HepG2 (cell line): ENCODE data around the gene ZNF195. TPM values are rescaled to one million over a fixed set of nuclear protein-coding genes. Genes with fewer than 3 reads are reported as not detected.
A peak's percentile ranks its signal among the peaks of the same experiment; 100 is the strongest.
"Not testable (repeated sequence)": the region's sequence is repeated elsewhere in the genome, so short reads cannot be mapped to it uniquely, and the experiment has no call there.

Experiments used
- ATAC-seq: fragments of 200-7000 bp; cut with Tn5 transposase; 3 replicates; pipeline ENCODE4 v1.9.1; 2020; ENCODE audit warnings: mild to moderate bottlenecking, moderate library complexity
- BruUV-seq: library from RNA; stranded (reverse); fragments of 400-500 nt; replicated peaks from 2 replicates; lab custom pipeline; 2021; lab: Mats Ljungman, UMichigan
- CTCF ChIA-PET: fragments of 300-600 bp; formaldehyde crosslinking; extraction: SDS; loops from one replicate; lab custom pipeline; 2021; ENCODE audit warnings: low total read pairs, inconsistent platforms, low intra/inter-chr PET ratio; lab: Yijun Ruan, JAX
- POLR2A ChIA-PET: fragments of 350-600 bp; sonication (Branson Sonifier 250); formaldehyde crosslinking; loops from one replicate; lab custom pipeline; 2020; ENCODE audit warnings: antibody characterized with exemption, inconsistent platforms; lab: Yijun Ruan, JAX
- DNase-seq: peaks from one replicate; pipeline ENCODE4 v3.0.0-alpha.2; 2015; ENCODE audit warnings: low spot score
- FAIRE-seq: peaks from 3 replicates; lab custom pipeline; 2011; peaks lifted over from hg19 to GRCh38; lab: Jason Lieb, UNC
- H2AFZ ChIP-seq: one replicate; pipeline ENCODE4 v1.6.1; 2011; ENCODE audit warnings: low read length, inconsistent platforms
- H3K27ac ChIP-seq: fragments of 300-600 bp; 3 replicates; pipeline ENCODE4 v1.8.0; 2011; ENCODE audit warnings: mixed run types, mild to moderate bottlenecking, mixed read lengths, low read length, inconsistent platforms; ENCODE audit not compliant: insufficient read depth; ENCODE audit errors: extremely low read length
- H3K27me3 ChIP-seq, 2 experiments: fragments of 200-600 bp in 1 of 2; 2 replicates in 1 of 2; 3 replicates in 1 of 2; pipeline versions ENCODE4 v1.6.0 to v1.8.0; 2011; ENCODE audit warnings: low read length in 2 of 2, mild to moderate bottlenecking in 2 of 2, moderate library complexity in 2 of 2, inconsistent platforms in 1 of 2; ENCODE audit not compliant: insufficient read depth in 2 of 2, control insufficient read depth in 1 of 2
- H3K36me3 ChIP-seq, 2 experiments: fragments of 200-600 bp in 1 of 2; replicated peaks in 1 of 2; 2 replicates in 1 of 2; 3 replicates in 1 of 2; pipeline versions ENCODE4 v1.5.1 to v1.8.0; 2011; ENCODE audit warnings: low read length in 2 of 2, inconsistent platforms in 1 of 2; ENCODE audit not compliant: insufficient read depth in 2 of 2, control insufficient read depth in 1 of 2
- H3K4me1 ChIP-seq: 2 replicates; pipeline ENCODE4 v1.5.1; 2012; ENCODE audit warnings: low read length, inconsistent platforms; ENCODE audit not compliant: insufficient read depth
- H3K4me2 ChIP-seq: 2 replicates; pipeline ENCODE4 v1.6.0; 2011; ENCODE audit warnings: low read depth, low read length, inconsistent platforms
- H3K4me3 ChIP-seq, 3 experiments: fragments of 200-600 bp in 1 of 3; sonication (generic), shearing (Covaris generic) in 1 of 3; replicated peaks in 1 of 3; 2 replicates each; pipeline ENCODE4 v1.5.1; 2011 to 2016; ENCODE audit warnings: low read length in 3 of 3, inconsistent platforms in 2 of 3, low read depth in 2 of 3, mild to moderate bottlenecking in 2 of 3, control low read depth in 1 of 3, mixed read lengths in 1 of 3; ENCODE audit not compliant: insufficient read depth in 1 of 3
- H3K79me2 ChIP-seq: one replicate; pipeline ENCODE4 v1.6.1; 2011; ENCODE audit warnings: low read length, inconsistent platforms; ENCODE audit not compliant: insufficient read depth
- H3K9ac ChIP-seq: 2 replicates; pipeline ENCODE4 v1.6.0; 2011; ENCODE audit warnings: mild to moderate bottlenecking, low read depth, low read length, inconsistent platforms; ENCODE audit not compliant: insufficient read depth
- H3K9me3 ChIP-seq: 2 replicates; pipeline ENCODE4 v1.5.1; 2012; ENCODE audit warnings: mild to moderate bottlenecking, low read length
- H4K20me1 ChIP-seq: 2 replicates; pipeline ENCODE4 v1.6.0; 2011; ENCODE audit warnings: inconsistent platforms, mild to moderate bottlenecking, low read length, moderate library complexity; ENCODE audit not compliant: insufficient read depth
- HDAC1 ChIP-seq: sonication (generic); formaldehyde crosslinking; IDR thresholded peaks from 2 replicates; pipeline ENCODE4 v1.5.1; 2020; ENCODE audit warnings: mild to moderate bottlenecking, missing genetic modification reagents
- PHF8 ChIP-seq: sonication (generic); formaldehyde crosslinking; IDR thresholded peaks from 2 replicates; pipeline ENCODE4 v1.5.0; 2020; ENCODE audit warnings: missing genetic modification reagents
- PITX1 ChIP-seq: sonication (generic); formaldehyde crosslinking; IDR thresholded peaks from 2 replicates; pipeline ENCODE4 v1.5.1; 2020; ENCODE audit warnings: mild to moderate bottlenecking, missing genetic modification reagents
- RBFOX2 ChIP-seq: fragments of 200-400 bp; formaldehyde crosslinking; IDR thresholded peaks from 2 replicates; pipeline ENCODE4 v1.6.1; 2017; ENCODE audit warnings: low read depth, mild to moderate bottlenecking, low read length
- RFXAP ChIP-seq: sonication (generic); formaldehyde crosslinking; IDR thresholded peaks from 2 replicates; pipeline ENCODE4 v1.4.0; 2020; ENCODE audit warnings: missing genetic modification reagents, borderline replicate concordance
- YEATS4 ChIP-seq: sonication (generic); formaldehyde crosslinking; IDR thresholded peaks from 2 replicates; pipeline ENCODE4 v1.4.0; 2020; ENCODE audit warnings: missing genetic modification reagents, borderline replicate concordance
- ZFY ChIP-seq: sonication (generic); formaldehyde crosslinking; IDR thresholded peaks from 2 replicates; pipeline ENCODE4 v1.4.0; 2020; ENCODE audit warnings: missing genetic modification reagents
- ZNF350 ChIP-seq: sonication (generic); formaldehyde crosslinking; IDR thresholded peaks from 2 replicates; pipeline ENCODE4 v1.4.0; 2020; ENCODE audit warnings: mild to moderate bottlenecking, low read depth, missing genetic modification reagents, borderline replicate concordance
- ZNF501 ChIP-seq: sonication (generic); formaldehyde crosslinking; IDR thresholded peaks from 2 replicates; pipeline ENCODE4 v1.5.1; 2020; ENCODE audit warnings: mild to moderate bottlenecking, moderate library complexity, missing genetic modification reagents
- ZNF687 ChIP-seq: sonication (generic); formaldehyde crosslinking; IDR thresholded peaks from 2 replicates; pipeline ENCODE4 v1.5.1; 2020; ENCODE audit warnings: mild to moderate bottlenecking, missing genetic modification reagents, moderate library complexity
- WGBS: methylation state at CpG from one replicate; pipeline ENCODE4 v1.1.6; 2017; ENCODE audit warnings: low lambda C conversion rate; 5-methylcytosine and 5-hydroxymethylcytosine counted together
- in situ Hi-C: cut with HindIII; loops from 2 replicates; pipeline ENCODE4 v1.10.0; 2017; ENCODE audit warnings: low pct_unique_long_range_greater_than_20kb; ENCODE audit not compliant: extremely low pct_ligation_motif_present
- intact Hi-C: fragments of 100-400 bp; cut with micrococcal nuclease; formaldehyde crosslinking; loops from one replicate; pipeline ENCODE4 v1.10.0; 2022; ENCODE audit not compliant: unreplicated experiment
- polyA plus RNA-seq, 8 experiments: library from polyadenylated mRNA; depleted of rRNA in 3 of 8; stranded (reverse) in 7 of 8; unstranded in 1 of 8; fragments of >200 nt; fragmentation: Illumina TruSeq in 4 of 8; extraction: Trizol in 4 of 8; gene quantifications; 2 replicates each; pipeline versions ENCODE4 v1.2.1 to v1.2.3, GENCODE V29; 2011 to 2016; ENCODE audit warnings: low read depth in 4 of 8, missing spikeins in 1 of 8, mixed read lengths in 1 of 8; ENCODE audit not compliant: insufficient read depth in 1 of 8
- total RNA-seq, 5 experiments: library from RNA; depleted of rRNA; stranded (reverse); fragments of >200 nt; fragmentation: Illumina TruSeq; extraction: Trizol; gene quantifications; 2 replicates each; pipeline ENCODE4 v1.2.3, GENCODE V29; 2016; ENCODE audit warnings: low read depth in 1 of 5
- TF ChIP-seq, protein P1 (sequence below): sonication (generic); formaldehyde crosslinking; IDR thresholded peaks from 2 replicates; pipeline ENCODE4 v1.4.0; 2020; ENCODE audit warnings: missing genetic modification reagents, mild to moderate bottlenecking, borderline replicate concordance
- TF ChIP-seq, protein P2 (sequence below): IDR thresholded peaks from 2 replicates; pipeline ENCODE4 v1.6.1; 2012; ENCODE audit warnings: inconsistent platforms
- TF ChIP-seq, protein P3 (sequence below), 2 experiments: sonication (generic) in 1 of 2; formaldehyde crosslinking in 1 of 2; IDR thresholded peaks; 2 replicates each; pipeline versions ENCODE4 v1.5.1 to v1.6.1; 2011 to 2020; ENCODE audit warnings: borderline replicate concordance in 1 of 2, low read depth in 1 of 2, low read length in 1 of 2, mild to moderate bottlenecking in 1 of 2, missing genetic modification reagents in 1 of 2, moderate library complexity in 1 of 2

Gene ZNF195
- total and polyA plus RNA-seq, 2 of the 13 experiments (the other 11 are each of a cell fraction or from before 2014, with no cell fraction given): 17.3 to 31.4 TPM

DNA sequence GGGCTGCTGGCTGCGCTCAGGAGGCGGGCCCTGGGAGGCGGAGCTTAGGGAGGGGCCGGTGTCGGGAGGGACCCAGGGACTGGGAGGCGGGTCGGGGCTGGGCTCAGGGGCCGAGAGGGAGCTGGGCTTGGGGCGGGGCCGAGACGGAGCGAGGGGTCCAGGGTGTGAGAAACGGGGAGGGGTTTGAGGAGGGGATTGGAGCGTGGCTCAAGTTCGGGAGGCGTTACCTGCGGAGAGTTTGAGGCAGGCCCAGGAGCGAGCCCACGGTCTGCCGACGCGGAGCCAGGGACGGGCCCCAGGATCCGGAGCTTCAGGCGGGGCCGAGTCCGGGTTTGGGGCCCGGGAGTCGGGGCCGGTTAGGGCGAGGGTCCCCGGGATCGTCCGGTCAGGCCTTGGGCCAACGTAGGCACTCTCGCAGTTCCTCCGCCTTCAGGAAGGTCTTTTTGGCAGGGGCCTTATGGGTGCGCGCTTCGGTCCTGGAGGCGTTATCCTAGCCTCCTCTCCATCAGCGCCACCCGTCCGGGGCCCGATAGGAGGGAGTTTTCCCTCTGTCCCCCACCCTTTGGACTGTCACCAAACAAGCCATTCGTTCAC is 44.3 kb upstream of the ZNF195 start:
- BruUV-seq, DNase-seq, H2AFZ ChIP-seq, H3K27me3 ChIP-seq, H3K27ac ChIP-seq, H3K4me1 ChIP-seq, H3K79me2 ChIP-seq, H3K36me3 ChIP-seq, FAIRE-seq, in situ Hi-C loops, H3K9me3 ChIP-seq, intact Hi-C loops, ATAC-seq, H4K20me1 ChIP-seq, CTCF ChIA-PET: not testable (repeated sequence)
- peak overlapping the region; percentile 47 to 72 (median 68); a peak in 5 of 6 replicates for H3K4me3 ChIP-seq
- POLR2A ChIA-PET: interaction anchor here (1.3 kb wide), 1 partner anchor 45 kb away, joined by 10 read pairs; the partner anchor contains the start of gene ZNF195
- peak overlapping the region; percentile 46; the same call in 1 of the 2 replicates for H3K9ac ChIP-seq
- H3K4me2 ChIP-seq: peak overlapping the region; percentile 80
- 0% methylated on average over 4 of the region's 46 CpGs for WGBS
- TF ChIP-seq RBFOX2: 0 out of 2 replicates have a peak, but pooled peaks have one; percentile 30
- TF ChIP-seq, protein P1, sequence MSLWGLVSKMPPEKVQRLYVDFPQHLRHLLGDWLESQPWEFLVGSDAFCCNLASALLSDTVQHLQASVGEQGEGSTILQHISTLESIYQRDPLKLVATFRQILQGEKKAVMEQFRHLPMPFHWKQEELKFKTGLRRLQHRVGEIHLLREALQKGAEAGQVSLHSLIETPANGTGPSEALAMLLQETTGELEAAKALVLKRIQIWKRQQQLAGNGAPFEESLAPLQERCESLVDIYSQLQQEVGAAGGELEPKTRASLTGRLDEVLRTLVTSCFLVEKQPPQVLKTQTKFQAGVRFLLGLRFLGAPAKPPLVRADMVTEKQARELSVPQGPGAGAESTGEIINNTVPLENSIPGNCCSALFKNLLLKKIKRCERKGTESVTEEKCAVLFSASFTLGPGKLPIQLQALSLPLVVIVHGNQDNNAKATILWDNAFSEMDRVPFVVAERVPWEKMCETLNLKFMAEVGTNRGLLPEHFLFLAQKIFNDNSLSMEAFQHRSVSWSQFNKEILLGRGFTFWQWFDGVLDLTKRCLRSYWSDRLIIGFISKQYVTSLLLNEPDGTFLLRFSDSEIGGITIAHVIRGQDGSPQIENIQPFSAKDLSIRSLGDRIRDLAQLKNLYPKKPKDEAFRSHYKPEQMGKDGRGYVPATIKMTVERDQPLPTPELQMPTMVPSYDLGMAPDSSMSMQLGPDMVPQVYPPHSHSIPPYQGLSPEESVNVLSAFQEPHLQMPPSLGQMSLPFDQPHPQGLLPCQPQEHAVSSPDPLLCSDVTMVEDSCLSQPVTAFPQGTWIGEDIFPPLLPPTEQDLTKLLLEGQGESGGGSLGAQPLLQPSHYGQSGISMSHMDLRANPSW (CRISPR knock-in tag): peak; percentile 31; the same call in 1 of the 2 replicates
- 0 out of 2 replicates have a peak, but pooled peaks have one; percentile 38 for TF ChIP-seq ZNF501 (CRISPR knock-in tag)
- TF ChIP-seq PITX1: 0 out of 2 replicates have a peak, but pooled peaks have one; percentile 19
- TF ChIP-seq YEATS4 (CRISPR knock-in tag): peak; percentile 57; the same call in 1 of the 2 replicates
- TF ChIP-seq ZNF350 (CRISPR knock-in tag): peak; percentile 57; the same call in 1 of the 2 replicates
- TF ChIP-seq ZFY (CRISPR knock-in tag): peak; percentile 69
- 0 out of 2 replicates have a peak, but pooled peaks have one; percentile 23 for TF ChIP-seq HDAC1 (CRISPR knock-in tag)
- TF ChIP-seq PHF8 (CRISPR knock-in tag): 0 out of 2 replicates have a peak, but pooled peaks have one; percentile 38
- TF ChIP-seq ZNF687 (CRISPR knock-in tag): peak; percentile 61
- TF ChIP-seq, protein P2, sequence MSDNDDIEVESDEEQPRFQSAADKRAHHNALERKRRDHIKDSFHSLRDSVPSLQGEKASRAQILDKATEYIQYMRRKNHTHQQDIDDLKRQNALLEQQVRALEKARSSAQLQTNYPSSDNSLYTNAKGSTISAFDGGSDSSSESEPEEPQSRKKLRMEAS: peak; percentile 1; the same call in 1 of the 2 replicates
- TF ChIP-seq RFXAP (CRISPR knock-in tag): 0 out of 2 replicates have a peak, but pooled peaks have one; percentile 1
- TF ChIP-seq, protein P3, sequence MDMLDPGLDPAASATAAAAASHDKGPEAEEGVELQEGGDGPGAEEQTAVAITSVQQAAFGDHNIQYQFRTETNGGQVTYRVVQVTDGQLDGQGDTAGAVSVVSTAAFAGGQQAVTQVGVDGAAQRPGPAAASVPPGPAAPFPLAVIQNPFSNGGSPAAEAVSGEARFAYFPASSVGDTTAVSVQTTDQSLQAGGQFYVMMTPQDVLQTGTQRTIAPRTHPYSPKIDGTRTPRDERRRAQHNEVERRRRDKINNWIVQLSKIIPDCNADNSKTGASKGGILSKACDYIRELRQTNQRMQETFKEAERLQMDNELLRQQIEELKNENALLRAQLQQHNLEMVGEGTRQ (IDR thresholded peaks at IDR 0.05; ENCODE audit: low read depth, low read length): not testable (repeated sequence)
- TF ChIP-seq, protein P3 (CRISPR knock-in tag; IDR thresholded peaks at IDR 0.05; ENCODE audit: borderline replicate concordance): 0 out of 2 replicates have a peak, but pooled peaks have one; percentile 7
